GM21786 (cell line): ENCODE data around the gene KRT84.

Source experiments
- ATAC-seq: cut with Tn5 transposase; IDR thresholded peaks from one replicate; pipeline ENCODE4 v1.9.1; 2021; ENCODE audit not compliant: unreplicated experiment

The KRT84 gene

DNA sequence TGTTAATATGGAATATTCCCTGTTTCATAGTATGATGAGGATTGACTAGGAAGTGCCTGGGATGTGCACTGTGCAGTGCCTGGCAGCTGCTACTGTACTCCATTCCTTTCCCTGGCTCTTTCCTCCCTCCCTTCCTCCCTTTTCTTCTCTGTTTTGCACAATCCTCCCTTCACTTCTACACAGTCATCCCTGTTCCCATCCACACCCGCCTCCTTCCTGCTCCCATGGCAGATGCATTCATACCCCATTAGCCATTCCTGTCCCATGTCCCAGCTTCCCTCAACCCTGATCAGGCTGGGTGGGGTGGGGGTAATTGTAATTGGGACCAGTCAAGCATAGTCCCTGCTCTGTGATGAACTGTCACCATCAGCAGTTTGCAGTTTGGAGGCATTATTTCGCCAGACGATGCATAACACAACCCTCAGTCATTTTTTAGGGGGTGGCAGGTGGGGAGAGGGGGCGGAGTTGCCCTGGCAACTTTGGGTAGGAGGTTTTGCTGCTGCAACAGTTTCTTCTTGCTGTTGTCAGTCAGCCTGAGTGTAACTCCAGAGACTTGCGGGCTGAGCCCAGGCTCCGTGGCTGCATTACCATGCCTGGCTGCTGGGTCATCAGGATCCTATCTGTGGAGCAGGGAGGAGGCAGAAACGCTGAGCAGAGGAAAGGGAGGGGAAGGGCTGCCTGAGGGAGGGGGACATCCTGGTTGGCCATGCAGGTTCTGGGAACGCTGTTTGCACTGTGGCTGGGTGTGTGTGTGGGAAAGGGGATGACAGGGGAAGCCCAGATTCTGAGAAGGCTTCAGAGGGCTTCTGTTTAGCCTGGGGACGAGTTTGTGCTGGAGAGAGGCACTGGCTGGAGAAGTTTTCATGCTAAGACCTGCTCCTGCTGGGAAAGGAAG is 4.1 kb upstream of the KRT84 start:
- no peak for ATAC-seq

DNA sequence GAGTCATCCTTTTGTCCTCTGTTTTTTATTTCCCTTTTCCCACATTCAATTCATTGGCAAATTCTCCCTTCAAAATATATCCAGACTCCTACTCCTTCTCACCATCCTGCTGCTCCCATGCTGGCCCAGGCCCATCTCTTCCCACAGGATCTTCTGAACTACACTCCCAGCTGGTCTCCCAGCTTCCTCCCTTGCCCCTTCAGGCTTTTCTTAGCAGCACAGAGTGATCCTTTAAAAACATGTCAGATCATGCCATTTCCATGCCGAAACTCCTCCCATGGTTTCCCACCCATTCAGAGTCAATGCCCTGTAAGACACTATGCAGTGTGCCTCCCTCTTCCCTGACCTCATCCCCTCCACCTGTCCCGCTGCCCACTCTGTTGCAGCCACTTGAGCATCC is 2.4 kb upstream of the KRT84 start:
- ATAC-seq: no peak

DNA sequence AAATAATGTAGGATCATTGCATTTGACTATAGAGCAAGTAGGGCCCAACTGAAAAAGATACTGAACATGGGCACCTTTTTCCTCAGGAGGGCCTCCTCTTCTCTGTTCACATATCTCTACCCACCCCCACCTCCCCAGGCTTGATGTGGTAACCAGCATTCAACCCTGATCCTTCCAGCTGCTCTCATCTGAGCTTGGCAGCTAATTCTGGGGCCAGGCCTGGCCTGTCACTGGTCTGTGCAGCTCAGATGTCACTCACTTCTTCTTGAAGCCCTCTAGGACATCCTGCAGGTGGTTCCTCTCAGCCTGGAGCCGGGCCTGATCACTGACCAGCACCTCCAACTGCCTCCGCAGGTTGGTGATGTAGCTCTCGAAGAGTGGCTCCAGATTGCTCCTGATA is 2.1 kb downstream of the KRT84 start:
- ATAC-seq: no peak

DNA sequence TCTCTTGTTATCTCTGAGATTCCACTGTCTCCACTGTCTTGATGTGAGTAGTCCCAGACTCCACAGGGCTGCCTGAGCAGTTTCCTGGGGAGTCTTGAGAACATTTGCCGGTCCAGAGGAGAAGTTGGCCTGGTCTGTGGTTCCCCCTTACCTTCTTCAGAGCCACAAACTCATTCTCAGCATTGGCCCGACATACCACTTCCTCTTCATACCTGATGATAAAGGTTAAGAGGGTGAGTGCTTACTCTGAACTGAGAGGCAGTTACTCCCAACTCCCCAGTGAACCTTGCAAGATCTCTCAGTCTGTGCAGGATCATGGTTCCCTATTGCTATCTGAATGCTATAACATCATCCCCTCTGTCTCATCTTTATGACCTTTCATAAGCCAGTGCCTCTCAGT is 2.6 kb downstream of the KRT84 start:
- ATAC-seq: no peak

DNA sequence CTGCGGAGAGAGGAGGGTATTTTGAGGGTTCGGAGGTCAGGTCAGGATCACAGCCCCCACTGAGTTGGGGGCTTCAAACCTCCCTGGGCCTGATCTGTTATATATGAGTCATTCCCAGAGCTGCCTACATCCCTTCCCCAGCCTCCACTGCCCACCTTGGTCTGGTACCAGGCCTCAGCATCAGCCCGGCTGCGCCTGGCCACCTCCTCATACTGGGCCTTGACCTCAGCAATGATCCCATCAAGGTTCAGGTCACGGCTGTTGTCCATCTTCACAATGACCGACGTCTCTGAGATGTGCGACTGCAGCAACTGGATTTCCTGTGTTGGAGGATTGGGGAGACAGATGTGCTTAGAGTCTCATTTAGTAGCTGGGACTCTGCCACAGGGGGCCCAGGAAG is 4.2 kb downstream of the KRT84 start:
- no peak for ATAC-seq

DNA sequence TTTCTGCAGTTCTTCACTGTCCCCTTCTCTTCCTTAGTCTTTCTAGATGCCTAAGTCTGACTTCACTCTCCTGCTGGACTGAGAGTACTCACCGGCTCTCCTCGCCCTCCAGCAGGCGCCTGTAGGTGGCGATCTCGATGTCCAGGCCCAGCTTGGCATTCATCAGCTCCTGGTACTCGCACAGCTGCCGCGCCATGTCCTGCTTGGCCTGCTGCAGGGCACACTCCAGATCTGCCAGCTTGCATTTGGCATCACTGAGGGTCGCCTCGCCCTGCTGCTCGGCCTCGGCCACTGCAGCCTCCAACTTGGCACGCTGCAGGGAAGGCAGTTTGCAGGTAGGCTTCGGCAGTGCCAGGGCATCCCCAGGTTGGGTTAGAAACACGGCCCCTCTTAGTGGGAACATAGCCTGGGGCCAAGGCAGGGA is 5.2 kb downstream of the KRT84 start:
- ATAC-seq: no peak

DNA sequence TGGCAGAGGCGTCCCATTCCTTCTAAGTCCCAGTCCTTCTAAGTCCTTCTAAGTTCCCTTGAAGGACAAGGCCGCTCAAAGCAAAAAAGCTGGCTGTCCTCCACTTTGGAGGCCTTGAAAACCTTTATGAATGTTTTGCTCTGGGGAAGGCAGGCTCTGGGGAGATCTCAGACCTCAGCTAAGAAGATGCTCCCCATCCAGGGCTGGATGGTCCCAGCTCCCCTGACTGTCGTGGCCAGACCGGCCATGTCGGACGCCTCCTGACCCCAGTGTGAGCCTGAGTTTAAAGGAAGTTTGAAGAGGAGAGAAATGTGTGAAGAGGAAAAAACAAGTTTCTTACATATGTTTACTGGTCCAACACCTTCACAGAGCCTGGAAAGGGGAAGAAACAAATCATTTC is 5.9 kb downstream of the KRT84 start:
- no peak for ATAC-seq

DNA sequence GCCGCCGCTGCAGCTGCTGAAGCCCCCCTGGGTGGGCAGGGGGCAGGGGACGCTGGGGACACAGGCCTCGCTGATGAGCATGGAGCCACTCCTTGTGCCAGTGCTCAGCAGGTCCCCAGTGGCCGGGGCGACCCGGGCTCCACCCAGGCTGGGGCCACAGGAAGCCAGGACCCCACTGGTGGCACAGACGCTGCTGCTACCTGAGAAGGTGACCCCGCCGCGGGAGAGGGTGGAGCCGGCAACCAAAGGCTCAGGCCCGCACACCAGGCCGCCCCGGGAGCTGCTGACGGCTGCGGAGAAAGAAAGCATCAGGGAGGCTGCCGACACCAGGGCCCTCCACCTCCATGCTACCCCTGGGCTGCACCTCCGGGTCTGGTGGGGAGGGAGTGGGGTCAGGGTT is 7.4 kb downstream of the KRT84 start:
- ATAC-seq: no peak

DNA sequence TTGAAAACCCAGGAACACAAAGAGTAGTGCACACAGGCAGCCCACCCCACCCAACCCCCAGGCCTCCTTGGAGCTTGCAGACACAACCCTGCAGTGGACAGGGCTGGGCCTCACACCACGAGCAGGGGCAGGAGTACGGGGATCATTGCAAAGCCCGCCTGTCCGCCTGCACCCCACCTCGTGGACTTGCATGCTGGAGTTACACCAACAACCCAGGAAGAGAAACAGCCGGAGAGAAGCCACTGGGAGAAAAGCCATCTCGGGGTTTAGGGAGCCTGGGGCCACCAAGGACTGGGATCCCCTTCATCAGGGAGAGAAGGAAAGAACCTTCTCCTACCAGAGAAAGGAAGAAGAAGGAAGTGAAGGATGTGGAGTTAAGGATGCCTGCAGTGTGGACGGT is 8.2 kb downstream of the KRT84 start:
- ATAC-seq: no peak

DNA sequence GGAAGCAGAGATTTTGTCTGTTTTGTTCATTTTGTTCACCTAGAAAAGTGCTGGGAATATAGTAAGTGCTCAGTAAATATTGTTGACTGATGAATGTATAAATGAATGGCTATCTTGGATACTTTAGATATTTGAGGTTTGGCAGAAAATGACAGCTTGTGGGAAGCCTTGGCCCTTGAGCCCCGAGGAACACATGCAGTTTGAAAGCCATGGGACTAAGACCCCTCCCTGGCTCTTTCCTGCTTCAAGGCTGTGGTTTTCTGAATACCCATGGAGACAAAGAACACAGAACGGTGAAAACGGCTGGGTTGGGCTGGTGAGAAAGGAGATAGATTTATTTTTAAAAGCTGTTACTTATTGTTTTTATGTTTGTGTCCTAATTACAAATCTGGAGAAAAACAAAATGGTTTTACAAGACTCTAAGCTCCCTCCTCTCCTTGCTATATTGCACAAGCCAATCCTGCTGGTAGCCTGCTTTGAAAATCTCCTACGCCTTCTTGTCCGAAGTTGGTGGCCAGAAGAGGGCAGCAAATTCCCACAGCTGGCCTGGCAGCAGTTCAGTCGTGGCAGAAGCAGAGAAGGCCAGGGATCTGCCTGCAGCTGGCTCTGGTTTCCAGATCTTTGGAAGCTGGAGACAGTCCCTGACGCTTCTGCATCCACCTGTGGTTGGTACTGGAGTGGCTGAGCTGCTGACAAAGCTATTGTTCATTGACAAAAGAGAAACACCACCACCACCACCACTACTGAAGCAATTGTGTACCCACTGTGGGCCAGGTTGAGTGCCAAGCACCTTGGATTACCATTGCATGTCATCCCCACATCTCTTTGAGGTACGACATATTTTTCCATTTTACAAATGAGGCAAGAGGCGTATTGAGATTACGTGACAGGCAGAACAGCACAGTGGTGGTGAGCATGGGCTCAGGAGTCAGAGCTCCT is 13.0 kb downstream of the KRT84 start:
- ATAC-seq: no peak

DNA sequence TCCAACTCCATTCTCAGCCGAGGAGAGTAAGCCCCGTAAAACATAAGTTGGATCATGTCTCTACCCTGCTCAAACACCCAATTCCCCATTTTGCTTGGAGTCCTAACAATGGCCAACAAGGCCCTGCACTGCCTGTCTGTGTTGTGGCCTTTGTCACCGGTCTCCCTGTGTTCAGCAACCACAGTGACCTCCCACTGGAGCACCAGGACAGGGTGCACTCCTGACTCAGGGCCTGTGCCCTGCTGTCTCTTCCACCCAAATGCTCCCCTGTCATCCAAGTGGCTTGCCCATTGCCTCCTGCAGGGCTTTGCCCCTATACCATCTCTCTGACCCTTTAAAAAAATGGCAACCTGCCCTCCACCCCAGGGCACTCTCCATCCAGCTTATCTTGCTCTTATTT is 13.7 kb downstream of the KRT84 start:
- ATAC-seq: no peak

DNA sequence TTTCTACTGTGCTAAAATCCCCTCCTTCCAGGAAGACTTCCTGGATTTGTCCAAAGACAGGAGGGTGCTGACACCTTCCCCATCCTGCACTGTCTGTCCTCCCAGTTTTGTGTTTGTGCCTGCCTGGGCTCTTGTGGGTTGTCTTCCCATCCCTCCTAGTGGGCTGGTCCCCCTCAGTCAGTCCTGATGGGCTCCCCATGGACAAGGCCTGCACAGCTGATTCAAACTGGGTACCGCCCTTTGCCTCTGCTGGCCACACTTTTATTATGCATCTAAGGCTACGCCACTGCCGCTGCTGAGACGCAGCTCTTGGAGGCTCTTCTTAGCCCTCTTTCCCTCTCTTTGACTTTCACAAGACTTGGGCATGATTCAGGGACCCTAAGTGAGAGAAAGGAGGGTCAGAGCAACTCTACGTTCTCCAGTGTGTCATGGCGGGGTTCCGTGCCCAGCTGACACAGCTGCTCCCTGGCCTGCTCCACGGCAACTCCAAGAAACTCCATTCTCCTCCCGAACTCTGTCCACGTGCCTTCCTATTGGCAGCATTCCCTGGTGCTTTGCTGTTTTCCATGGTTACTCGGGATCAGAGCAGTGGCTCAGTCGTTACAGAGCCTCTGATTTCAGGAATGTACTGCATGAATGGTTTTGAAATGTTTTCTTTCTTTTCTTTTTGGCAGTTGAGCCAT is 14.4 kb downstream of the KRT84 start:
- no peak for ATAC-seq

DNA sequence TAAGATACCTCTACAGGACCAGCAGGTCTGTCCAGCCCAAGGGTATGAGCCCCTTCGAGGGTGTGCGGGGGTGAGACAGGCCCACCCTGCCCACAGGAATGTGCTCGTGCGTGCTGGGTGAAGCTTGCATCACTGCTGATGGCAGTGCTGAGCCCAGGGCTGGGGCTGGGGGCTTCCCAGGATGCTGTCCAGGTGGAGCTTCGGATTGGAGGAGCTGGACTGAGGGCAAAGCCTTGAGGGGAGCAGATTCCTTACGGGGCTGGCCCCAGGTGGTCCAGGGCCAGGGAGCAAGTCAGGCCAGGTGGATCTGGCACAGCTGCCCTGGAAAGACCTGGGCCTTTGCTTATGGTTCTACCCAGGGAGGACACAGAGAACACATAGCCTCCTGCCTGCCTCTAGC is 15.6 kb downstream of the KRT84 start:
- no peak for ATAC-seq

DNA sequence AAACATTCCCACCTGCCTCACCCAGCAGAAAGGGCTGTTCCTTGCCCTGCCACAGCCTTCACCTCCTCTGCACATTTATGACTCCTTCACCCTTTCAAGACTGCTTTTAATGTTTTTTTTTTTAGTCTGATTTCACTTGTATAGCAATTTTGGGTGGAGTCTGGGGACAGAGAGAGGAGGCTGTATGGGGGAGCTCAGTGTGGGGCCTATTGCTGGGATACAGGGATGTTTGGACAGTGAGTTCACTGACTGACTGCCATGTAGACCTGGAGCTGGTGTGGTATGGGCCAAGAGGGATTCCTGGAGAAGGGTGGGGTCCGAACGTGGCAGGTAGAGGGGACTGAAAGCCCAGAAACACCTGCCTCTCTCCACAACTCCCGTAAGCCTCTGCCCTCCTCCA is 16.2 kb downstream of the KRT84 start:
- ATAC-seq: no peak

DNA sequence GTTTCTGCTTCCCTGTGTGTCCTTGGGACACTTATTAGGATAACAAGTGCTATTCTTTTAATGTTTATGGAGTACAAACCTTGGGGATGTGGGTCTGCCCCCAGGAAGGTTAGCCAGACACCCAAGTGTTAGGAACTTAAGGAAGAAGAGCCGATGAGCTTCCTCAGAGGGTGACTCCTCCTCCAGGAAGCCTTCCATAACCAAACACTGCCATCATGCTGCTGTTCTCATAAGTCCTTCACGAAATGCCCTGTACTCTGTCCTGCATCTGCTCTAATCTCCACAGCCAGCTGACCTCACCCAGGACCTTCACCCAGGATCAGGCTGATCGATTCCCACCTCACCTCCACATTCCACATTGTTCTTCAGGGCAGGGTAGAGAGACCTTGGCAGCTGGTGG is 16.9 kb downstream of the KRT84 start:
- ATAC-seq: no peak

DNA sequence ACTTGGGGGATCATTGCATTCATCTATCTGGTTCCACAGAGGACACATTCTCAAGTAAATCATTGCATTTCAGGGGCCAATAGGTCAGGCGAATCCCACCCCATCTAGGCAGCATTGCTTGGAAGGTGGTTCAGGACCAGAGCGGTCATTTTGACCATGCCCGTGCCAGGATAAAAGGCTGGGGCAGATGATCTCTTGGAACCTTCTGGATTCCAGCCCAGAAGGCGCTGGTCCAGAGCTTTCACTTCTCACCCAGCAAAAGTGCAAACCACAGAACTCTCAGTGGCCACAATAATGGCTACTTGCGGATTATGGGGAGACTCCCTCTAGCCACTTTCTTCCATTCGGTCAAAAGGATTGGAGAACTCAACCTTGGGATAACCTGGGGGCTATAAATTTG is 17.6 kb downstream of the KRT84 start:
- ATAC-seq: no peak

DNA sequence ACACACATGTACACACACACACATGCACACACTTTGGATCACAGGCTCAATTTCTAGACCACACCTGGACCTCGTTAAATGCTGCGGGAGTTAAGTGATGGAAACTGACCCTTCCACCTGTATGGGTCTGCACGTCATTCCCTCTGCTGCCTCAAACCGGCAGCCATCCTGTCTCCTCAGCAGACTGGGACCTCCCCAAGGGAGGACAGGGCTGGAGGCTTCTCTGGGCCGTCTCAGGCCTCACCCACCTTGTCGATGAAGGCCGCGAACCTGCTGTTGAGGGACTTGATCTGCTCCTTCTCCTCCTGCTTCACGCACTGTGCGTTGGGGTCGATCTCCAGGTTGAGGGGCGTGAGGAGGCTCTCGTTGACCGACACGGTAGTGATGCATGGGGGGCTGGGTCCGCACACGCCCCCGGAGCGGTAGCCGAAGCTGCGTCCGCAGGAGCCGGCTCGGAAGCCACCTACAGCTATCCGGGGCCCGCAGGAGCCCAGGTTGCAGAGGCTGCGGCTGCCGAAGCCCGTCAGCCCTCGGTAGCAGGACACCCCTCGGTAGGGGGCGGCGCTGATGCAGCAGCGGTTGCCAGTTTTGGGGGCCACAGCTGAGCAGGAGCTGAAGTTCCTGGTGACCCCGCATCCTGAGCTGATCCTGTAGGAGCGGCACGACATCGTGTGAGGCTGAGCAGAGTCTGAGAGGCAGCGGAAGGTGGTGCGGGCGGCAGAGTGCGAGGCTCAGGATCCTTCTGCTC is 18.5 kb downstream of the KRT84 start, which contains the start of gene KRT85:
Gene KRT85 (minus strand): TSS at position 744 of the 748 bp plus-strand sequence. CDS start 76 bp downstream, at position 668.
- ATAC-seq: no peak

DNA sequence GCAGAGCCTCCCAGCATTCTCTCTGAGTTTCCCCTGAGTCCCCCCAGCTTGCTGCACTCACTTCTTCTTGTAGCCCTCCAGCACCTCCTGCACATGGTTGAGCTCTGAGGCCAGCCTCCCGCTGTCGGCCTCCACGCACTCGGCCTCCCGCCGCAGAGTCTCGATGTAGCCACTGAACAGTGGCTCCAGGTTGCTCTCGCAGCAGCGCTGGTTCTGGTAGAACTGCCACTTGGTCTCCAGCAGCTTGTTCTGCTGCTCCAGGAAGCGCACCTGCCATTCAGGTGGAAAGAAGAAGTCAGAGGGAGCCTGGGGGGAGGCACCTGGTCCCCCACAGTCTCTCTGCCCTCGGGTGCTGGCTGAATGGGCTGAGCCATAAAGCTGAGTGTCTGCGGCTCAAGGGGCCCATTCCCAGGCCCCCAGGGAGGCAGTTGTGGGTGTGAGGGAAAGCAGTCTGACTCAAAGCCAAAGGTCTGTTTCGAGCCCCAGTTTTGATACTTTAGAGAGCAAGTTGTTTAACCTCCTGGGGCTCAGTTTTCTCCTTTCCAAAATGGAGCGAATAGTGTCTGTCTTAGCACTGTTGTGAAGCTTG is 20.5 kb downstream of the KRT84 start:
- no peak for ATAC-seq

DNA sequence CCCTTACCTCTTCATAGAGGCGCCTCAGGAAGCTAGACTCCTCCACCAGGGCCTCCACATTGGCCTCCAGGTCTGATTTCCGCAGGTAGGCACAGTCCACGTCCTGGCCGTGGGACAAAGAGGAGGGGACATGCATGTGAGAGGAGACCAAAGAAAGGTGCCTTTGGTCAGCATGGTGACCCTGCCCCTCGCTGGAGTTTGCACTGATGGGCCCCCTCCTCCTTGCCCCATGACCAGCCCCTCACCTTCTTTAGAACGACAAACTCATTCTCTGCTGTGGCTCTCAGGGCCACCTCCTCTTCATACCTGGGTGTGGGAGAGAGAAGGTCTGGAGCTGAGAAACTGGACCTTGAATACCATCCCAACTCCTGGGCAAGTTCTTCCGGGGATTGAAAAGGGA is 21.4 kb downstream of the KRT84 start:
- ATAC-seq: no peak

DNA sequence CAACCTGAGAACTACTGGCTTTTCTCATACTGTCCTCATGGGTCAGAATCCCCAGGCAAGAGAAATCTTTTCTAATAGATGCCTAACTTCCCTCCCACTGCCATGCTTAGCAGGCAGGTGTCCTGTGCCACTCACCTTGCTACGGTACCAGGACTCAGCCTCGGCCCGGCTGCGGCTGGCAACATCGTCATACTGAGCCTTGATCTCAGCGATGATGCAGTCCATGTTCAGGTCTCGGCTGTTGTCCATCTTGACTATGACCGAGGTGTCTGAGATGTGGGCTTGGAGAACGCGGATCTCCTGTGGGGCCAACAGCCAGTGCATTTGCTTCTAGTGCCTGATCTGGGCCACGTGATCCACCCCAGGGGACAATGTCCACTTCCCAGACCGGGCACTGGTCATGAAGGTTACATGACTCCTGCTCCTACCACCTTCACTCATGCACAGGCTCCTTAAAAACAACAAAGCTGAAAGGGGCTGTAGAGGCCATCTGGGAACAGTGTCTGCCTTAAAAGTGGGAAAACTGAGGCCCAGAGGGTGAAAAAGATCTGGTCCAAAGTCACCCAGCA is 22.3 kb downstream of the KRT84 start:
- ATAC-seq: no peak
